IMR-90 (cell line): Measurements from ENCODE around the gene OR8G5. TPM values are rescaled to one million over a fixed set of nuclear protein-coding genes. Genes with fewer than 3 reads are reported as not detected.
"Not testable (repeated sequence)": the region's sequence is repeated elsewhere in the genome, so short reads cannot be mapped to it uniquely, and the experiment has no call there.

ENCODE experiments used
- ATAC-seq: fragments of 200-7000 bp; cut with Tn5 transposase; 2 replicates; pipeline ENCODE4 v1.9.1; 2020; ENCODE audit warnings: low read depth, mild to moderate bottlenecking, moderate library complexity
- BruUV-seq: library from RNA; stranded (reverse); fragments of 400-500 nt; replicated peaks from 2 replicates; lab custom pipeline; 2021; lab: Mats Ljungman, UMichigan
- CTCF ChIA-PET: fragments of 300-600 bp; formaldehyde crosslinking; extraction: SDS; loops from one replicate; lab custom pipeline; 2021; ENCODE audit warnings: antibody characterized with exemption; lab: Yijun Ruan, JAX
- POLR2A ChIA-PET: fragments of 300-600 bp; sonication (Branson Sonifier 250); formaldehyde crosslinking; loops from one replicate; lab custom pipeline; 2022; ENCODE audit warnings: antibody characterized with exemption; ENCODE audit not compliant: unreplicated experiment; lab: Charles Lee
- DNase-seq: peaks from one replicate; pipeline ENCODE4 v3.0.0; 2013
- H2AFZ ChIP-seq: replicated peaks from 2 replicates; pipeline ENCODE3; 2013; ENCODE audit warnings: low read length, mild to moderate bottlenecking; ENCODE audit not compliant: poor library complexity
- H2AK5ac ChIP-seq: 2 replicates; pipeline ENCODE4 v1.6.1; 2013; ENCODE audit warnings: low read depth, low read length, inconsistent platforms
- H2AK9ac ChIP-seq: replicated peaks from 2 replicates; pipeline ENCODE3; 2013; ENCODE audit warnings: mild to moderate bottlenecking, low read depth, low read length, moderate library complexity; ENCODE audit not compliant: poor library complexity
- H2BK120ac ChIP-seq: 2 replicates; pipeline ENCODE4 v1.6.1; 2013; ENCODE audit warnings: low read depth, low read length, inconsistent platforms
- H2BK15ac ChIP-seq: 3 replicates; pipeline ENCODE4 v1.6.1; 2013; ENCODE audit warnings: low read depth, low read length, inconsistent platforms
- H2BK20ac ChIP-seq: 2 replicates; pipeline ENCODE4 v1.6.1; 2013; ENCODE audit warnings: low read depth, mild to moderate bottlenecking, inconsistent platforms, low read length, moderate library complexity
- H2BK5ac ChIP-seq: 2 replicates; pipeline ENCODE4 v1.6.1; 2013; ENCODE audit warnings: mild to moderate bottlenecking, low read depth, low read length, inconsistent platforms; ENCODE audit not compliant: poor library complexity, severe bottlenecking
- H3K14ac ChIP-seq: replicated peaks from 2 replicates; pipeline ENCODE4 v1.6.1; 2013; ENCODE audit warnings: low read depth, low read length, inconsistent platforms
- H3K18ac ChIP-seq: 2 replicates; pipeline ENCODE4 v1.6.1; 2013; ENCODE audit warnings: low read depth, low read length, control low read depth
- H3K23ac ChIP-seq: 2 replicates; pipeline ENCODE4 v1.6.1; 2013; ENCODE audit warnings: low read depth, low read length, inconsistent platforms
- H3K27ac ChIP-seq: 2 replicates; pipeline ENCODE4 v1.5.1; 2013; ENCODE audit warnings: mild to moderate bottlenecking, control low read depth, low read length; ENCODE audit not compliant: insufficient read depth
- H3K27me3 ChIP-seq: 2 replicates; pipeline ENCODE4 v1.6.1; 2013; ENCODE audit warnings: low read length; ENCODE audit not compliant: control insufficient read depth, insufficient read depth
- H3K36me3 ChIP-seq: 2 replicates; pipeline ENCODE4 v1.6.1; 2013; ENCODE audit warnings: low read length, mixed read lengths; ENCODE audit not compliant: control insufficient read depth, insufficient read depth
- H3K4ac ChIP-seq: 2 replicates; pipeline ENCODE4 v1.6.1; 2013; ENCODE audit warnings: low read depth, low read length, inconsistent platforms
- H3K4me1 ChIP-seq: 2 replicates; pipeline ENCODE4 v1.6.1; 2013; ENCODE audit warnings: low read length, mixed read lengths; ENCODE audit not compliant: control insufficient read depth, insufficient read depth
- H3K4me2 ChIP-seq: 2 replicates; pipeline ENCODE4 v1.6.1; 2013; ENCODE audit warnings: low read depth, mild to moderate bottlenecking, control low read depth, low read length, moderate library complexity
- H3K4me3 ChIP-seq: 2 replicates; pipeline ENCODE4 v1.5.1; 2013; ENCODE audit warnings: low read depth, mild to moderate bottlenecking, control low read depth, low read length, moderate library complexity; ENCODE audit not compliant: insufficient read depth
- H3K56ac ChIP-seq: 2 replicates; pipeline ENCODE4 v1.6.1; 2013; ENCODE audit warnings: low read length, inconsistent platforms; ENCODE audit not compliant: insufficient read depth; ENCODE audit errors: extremely low read depth
- H3K79me1 ChIP-seq, 2 experiments: 2 replicates each; pipeline ENCODE4 v1.6.1; 2013; ENCODE audit warnings: low read length in 2 of 2, inconsistent platforms in 1 of 2, low read depth in 1 of 2
- H3K9ac ChIP-seq: 2 replicates; pipeline ENCODE4 v1.6.1; 2013; ENCODE audit warnings: low read depth, low read length, control low read depth
- H3K9me1 ChIP-seq: 2 replicates; pipeline ENCODE4 v1.6.1; 2013; ENCODE audit warnings: low read length, inconsistent platforms; ENCODE audit not compliant: insufficient read depth
- H3K9me3 ChIP-seq: 2 replicates; pipeline ENCODE4 v1.6.1; 2013; ENCODE audit warnings: low read length; ENCODE audit not compliant: control insufficient read depth, insufficient read depth
- H4K20me1 ChIP-seq: 2 replicates; pipeline ENCODE4 v1.6.1; 2013; ENCODE audit warnings: low read length, inconsistent platforms; ENCODE audit not compliant: insufficient read depth
- H4K5ac ChIP-seq: 2 replicates; pipeline ENCODE4 v1.6.1; 2013; ENCODE audit warnings: mild to moderate bottlenecking, low read depth, low read length, control low read depth
- H4K8ac ChIP-seq, 2 experiments: 2 replicates each; pipeline ENCODE4 v1.6.1; 2013; ENCODE audit warnings: low read depth in 2 of 2, low read length in 2 of 2, control low read depth in 1 of 2, inconsistent platforms in 1 of 2
- H4K91ac ChIP-seq: 2 replicates; pipeline ENCODE4 v1.6.1; 2013; ENCODE audit warnings: low read depth, low read length, inconsistent platforms; ENCODE audit not compliant: insufficient read depth
- WGBS, 2 experiments: methylation state at CpG; one replicate each; pipeline versions ENCODE4 v1.1.5 to v1.1.7; 2013; ENCODE audit warnings: missing lambda C conversion rate in 2 of 2; ENCODE audit not compliant: insufficient read length in 1 of 2; ENCODE audit errors: extremely low coverage in 2 of 2; 5-methylcytosine and 5-hydroxymethylcytosine counted together
- dilution Hi-C: fragments of 300-500 bp; cut with HindIII; formaldehyde crosslinking; loops from one replicate; pipeline ENCODE4 v1.14.3; 2018; ENCODE audit warnings: low sequenced_read_pairs; ENCODE audit not compliant: unreplicated experiment
- in situ Hi-C: fragments of 300-500 bp; cut with MboI; formaldehyde crosslinking; loops from 3 replicates; pipeline ENCODE4 v1.14.3; 2019; ENCODE audit warnings: low sequenced_read_pairs, inconsistent platforms, mixed read lengths
- intact Hi-C: fragments of 100-400 bp; cut with micrococcal nuclease; formaldehyde crosslinking; loops from 2 replicates; pipeline ENCODE4 v1.10.0; 2022
- polyA plus RNA-seq, 3 experiments: library from polyadenylated mRNA; depleted of rRNA; stranded (reverse); fragments of >200 nt; gene quantifications; 2 replicates each; pipeline ENCODE4 v1.2.3, GENCODE V29; 2012; ENCODE audit warnings: low replicate concordance in 1 of 3
- total RNA-seq: library from RNA; depleted of rRNA; stranded (reverse); fragments of >200 nt; gene quantifications from 2 replicates; pipeline ENCODE4 v1.2.3, GENCODE V29; 2012

Gene OR8G5
- total and polyA plus RNA-seq, 2 of the 4 experiments (the other 2 are of a cell fraction), result not detected

- H3K18ac ChIP-seq, H2BK5ac ChIP-seq, H3K9ac ChIP-seq, H3K4me1 ChIP-seq, H3K36me3 ChIP-seq, in situ Hi-C loops, dilution Hi-C loops, H3K27me3 ChIP-seq, H4K8ac ChIP-seq, H3K9me3 ChIP-seq, H3K23ac ChIP-seq, H4K20me1 ChIP-seq, H4K91ac ChIP-seq, POLR2A ChIA-PET, H3K56ac ChIP-seq, H3K79me1 ChIP-seq, CTCF ChIA-PET, ATAC-seq, BruUV-seq, H2AK5ac ChIP-seq, H3K4ac ChIP-seq, H3K4me2 ChIP-seq, H2BK120ac ChIP-seq, H3K4me3 ChIP-seq, H3K27ac ChIP-seq, H2AFZ ChIP-seq, H2BK20ac ChIP-seq, H2BK15ac ChIP-seq, H2AK9ac ChIP-seq, H4K5ac ChIP-seq, H3K14ac ChIP-seq, intact Hi-C loops, DNase-seq, H3K9me1 ChIP-seq: not testable (repeated sequence)
- WGBS, 2 experiments, result no CpG with 5 or more reads among the region's 9 CpGs
Measured at GRCh38 chr11:124224618-124225423, 31.4 kb upstream of the OR8G5 start.
